GM12878 (cell line): Measurements from ENCODE around the gene SLCO4A1.

Experiments
- CTCF ChIP-seq, 3 experiments: IDR thresholded peaks in 2 of 3; conservative IDR thresholded peaks in 1 of 3; 2 replicates each; pipeline ENCODE4 v1.5.1; 2011; ENCODE audit warnings: low read depth in 3 of 3, low read length in 3 of 3, mild to moderate bottlenecking in 3 of 3, control low read depth in 2 of 3, moderate library complexity in 2 of 3, inconsistent platforms in 1 of 3, mixed read lengths in 1 of 3; ENCODE audit not compliant: control insufficient read depth in 2 of 3, insufficient read depth in 1 of 3; ENCODE audit errors: extremely low read depth in 1 of 3
- EP300 ChIP-seq, 2 experiments: fragments of 150-350 bp in 1 of 2; IDR thresholded peaks; 2 replicates each; pipeline ENCODE4 v1.6.1; 2011 to 2012; ENCODE audit warnings: low read depth in 2 of 2, low read length in 2 of 2, borderline replicate concordance in 1 of 2, improper control_type of control experiment in 1 of 2, inconsistent platforms in 1 of 2; ENCODE audit not compliant: control insufficient read depth in 1 of 2
- FOXK2 ChIP-seq: fragments of 450-650 bp; IDR thresholded peaks from 2 replicates; pipeline ENCODE4 v1.6.1; 2017; ENCODE audit warnings: mild to moderate bottlenecking, moderate library complexity
- HDAC2 ChIP-seq: fragments of 200-600 bp; sonication (generic); IDR thresholded peaks from 2 replicates; pipeline ENCODE4 v1.6.1; 2017
- JUNB ChIP-seq: IDR thresholded peaks from 2 replicates; pipeline ENCODE4 v1.6.1; 2016; ENCODE audit warnings: antibody characterized with exemption, mild to moderate bottlenecking
- RAD51 ChIP-seq: fragments of 450-650 bp; IDR thresholded peaks from 2 replicates; pipeline ENCODE4 v1.6.1; 2016; ENCODE audit warnings: moderate library complexity, mild to moderate bottlenecking, inconsistent platforms
- TAF1 ChIP-seq: IDR thresholded peaks from 2 replicates; pipeline ENCODE4 v1.6.1; 2011; ENCODE audit warnings: mild to moderate bottlenecking, low read depth, low read length, borderline replicate concordance
- ZBED1 ChIP-seq: IDR thresholded peaks from 2 replicates; pipeline ENCODE4 v1.6.1; 2016; ENCODE audit warnings: borderline replicate concordance
- ZNF207 ChIP-seq: fragments of 450-650 bp; IDR thresholded peaks from 2 replicates; pipeline ENCODE4 v1.6.1; 2014; ENCODE audit warnings: antibody characterized with exemption, mild to moderate bottlenecking, borderline replicate concordance
- ZNF274 ChIP-seq: IDR thresholded peaks from one replicate; pipeline ENCODE4 v1.8.0; 2011; ENCODE audit not compliant: insufficient read length, insufficient read depth

GRCh38 chr20:62665153-62665754 lies 23.0 kb downstream of the SLCO4A1 start:
- TF ChIP-seq JUNB, result no peak
- TF ChIP-seq RAD51, result no peak
- TF ChIP-seq EP300 (IDR thresholded peaks at IDR 0.05; ENCODE audit: borderline replicate concordance in 1 of 2, control insufficient read depth in 1 of 2, low read depth in 2 of 2, low read length in 2 of 2), result no peak
- no peak for TF ChIP-seq ZNF274
- TF ChIP-seq HDAC2, result no peak
- no peak for TF ChIP-seq ZNF207
- TF ChIP-seq CTCF (IDR thresholded peaks at IDR 0.05 in 2 of 3, conservative IDR thresholded peaks at IDR 0.05 in 1 of 3; ENCODE audit: control insufficient read depth in 2 of 3, extremely low read depth in 1 of 3, insufficient read depth in 1 of 3, low read depth in 3 of 3, low read length in 3 of 3), result no peak
- no peak for TF ChIP-seq FOXK2
- no peak for TF ChIP-seq ZBED1
- no peak for TF ChIP-seq TAF1
